ENCODE results near the gene FLNB. TPM values are rescaled to one million over a fixed set of nuclear protein-coding genes. Genes with fewer than 3 reads are reported as not detected.

The FLNB gene
- total RNA-seq, 1 donor from 2014 or later: 33.7 TPM

GRCh38 chr3:58203541-58203940 is 195.3 kb downstream of the FLNB start:
- DNase-seq: no peak
- intact Hi-C loops (cut with micrococcal nuclease): no loop called here

DNA sequence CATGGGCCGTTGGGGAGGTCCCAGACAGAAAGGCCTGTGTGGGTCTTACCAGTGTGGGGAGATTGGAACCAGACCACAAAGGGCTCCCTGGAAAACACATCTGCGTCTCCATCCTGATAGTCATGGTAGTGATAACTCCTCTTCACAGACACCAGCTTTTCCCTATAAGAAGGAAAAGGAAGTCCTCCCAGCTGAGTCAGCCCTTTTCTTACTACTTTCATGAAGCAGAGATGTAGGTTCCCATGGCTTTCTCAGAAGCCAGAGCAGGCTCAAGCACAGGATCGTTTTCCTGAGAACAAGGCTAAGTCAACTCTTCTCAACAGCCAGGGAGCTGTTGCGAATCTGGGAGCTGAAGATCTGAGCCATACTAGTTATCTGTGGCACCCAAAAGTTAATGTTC is 196.5 kb downstream of the FLNB start:
- intact Hi-C loops (cut with micrococcal nuclease): no loop called here
- DNase-seq: no peak
- ATAC-seq: no peak

More at GRCh38 chr3:58203541-58203940, 195.3 kb downstream of the FLNB start:
- no peak for ATAC-seq

- ATAC-seq (no peak), DNase-seq (no peak)
- intact Hi-C loops (cut with micrococcal nuclease): no loop called here
These were observed 197.8 kb downstream of the FLNB start for GRCh38 chr3:58205981-58206380.

DNA sequence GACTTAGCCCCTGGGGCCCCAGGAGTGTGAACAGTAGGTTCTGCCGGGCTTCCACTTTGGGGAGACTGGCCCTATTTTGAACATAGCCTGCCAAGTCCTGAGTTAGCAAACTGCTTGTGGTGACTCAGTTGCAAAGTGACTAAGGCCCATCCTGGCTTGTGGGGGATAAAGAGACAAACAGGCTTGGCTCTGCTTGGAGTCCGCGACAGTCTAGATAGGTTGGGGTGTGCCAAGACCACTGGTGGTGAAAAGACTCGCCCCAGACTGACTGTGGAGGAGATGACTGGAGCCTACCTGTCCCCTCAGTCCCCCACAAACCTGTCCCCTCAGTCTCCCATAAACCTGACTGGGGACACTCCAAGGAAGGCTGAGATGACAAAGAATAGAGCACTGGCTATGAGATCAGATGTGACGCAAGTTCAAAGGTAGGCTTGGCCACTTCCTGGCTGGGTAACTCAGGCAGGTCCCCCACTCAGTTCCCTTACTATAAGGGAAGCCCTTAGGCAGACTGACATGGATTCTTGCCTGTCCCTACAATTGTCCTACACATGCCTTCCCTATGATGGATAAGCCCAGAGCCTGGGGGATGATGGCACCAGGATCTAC is 198.3 kb downstream of the FLNB start:
- DNase-seq (no peak), ATAC-seq (no peak)
- intact Hi-C loops (cut with micrococcal nuclease): no loop called here

DNA sequence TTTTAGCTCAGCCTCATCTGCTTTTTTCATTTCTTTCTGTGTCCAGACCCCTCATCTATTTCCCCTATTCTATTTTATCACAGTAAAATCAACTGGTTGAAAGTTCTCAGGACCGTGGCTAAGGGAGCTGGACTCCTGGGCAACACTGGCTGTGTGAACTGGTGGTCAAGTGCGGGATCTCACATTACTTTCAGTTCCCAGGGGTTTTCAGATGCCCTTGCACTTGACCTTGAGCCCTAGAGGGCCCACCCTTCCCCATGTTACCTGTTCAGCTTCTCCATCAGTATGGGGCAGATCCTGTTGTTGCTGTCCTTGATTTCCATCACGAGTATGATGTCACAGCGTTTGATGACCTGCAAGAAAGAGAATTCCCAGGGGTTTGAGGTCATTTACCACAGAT is 199.7 kb downstream of the FLNB start:
- no peak for ATAC-seq
- DNase-seq: no peak
- intact Hi-C loops (cut with micrococcal nuclease): no loop called here

DNA sequence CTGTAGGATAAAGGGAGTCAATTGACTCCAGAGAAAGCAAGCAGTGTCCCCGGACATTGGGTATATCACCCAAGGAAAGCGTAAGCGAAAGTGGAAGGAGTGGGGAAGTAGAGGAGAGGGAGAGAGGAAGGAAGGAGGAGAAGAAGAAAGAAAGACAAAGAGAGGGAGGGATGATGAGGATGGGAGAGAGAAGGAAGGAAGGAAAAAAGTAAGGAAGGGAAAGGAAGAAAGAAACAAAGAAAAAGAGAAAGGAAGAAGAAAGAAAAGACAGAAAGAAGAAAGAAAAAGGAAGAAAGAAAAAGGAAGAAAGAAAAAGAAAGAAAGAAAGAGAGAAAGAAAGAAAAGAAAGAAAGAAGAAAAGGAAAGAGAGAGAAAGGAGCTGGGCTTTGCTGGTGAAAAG is 201.7 kb downstream of the FLNB start:
- intact Hi-C loops (cut with micrococcal nuclease): no loop called here
- ATAC-seq (no peak), DNase-seq (no peak)

DNA sequence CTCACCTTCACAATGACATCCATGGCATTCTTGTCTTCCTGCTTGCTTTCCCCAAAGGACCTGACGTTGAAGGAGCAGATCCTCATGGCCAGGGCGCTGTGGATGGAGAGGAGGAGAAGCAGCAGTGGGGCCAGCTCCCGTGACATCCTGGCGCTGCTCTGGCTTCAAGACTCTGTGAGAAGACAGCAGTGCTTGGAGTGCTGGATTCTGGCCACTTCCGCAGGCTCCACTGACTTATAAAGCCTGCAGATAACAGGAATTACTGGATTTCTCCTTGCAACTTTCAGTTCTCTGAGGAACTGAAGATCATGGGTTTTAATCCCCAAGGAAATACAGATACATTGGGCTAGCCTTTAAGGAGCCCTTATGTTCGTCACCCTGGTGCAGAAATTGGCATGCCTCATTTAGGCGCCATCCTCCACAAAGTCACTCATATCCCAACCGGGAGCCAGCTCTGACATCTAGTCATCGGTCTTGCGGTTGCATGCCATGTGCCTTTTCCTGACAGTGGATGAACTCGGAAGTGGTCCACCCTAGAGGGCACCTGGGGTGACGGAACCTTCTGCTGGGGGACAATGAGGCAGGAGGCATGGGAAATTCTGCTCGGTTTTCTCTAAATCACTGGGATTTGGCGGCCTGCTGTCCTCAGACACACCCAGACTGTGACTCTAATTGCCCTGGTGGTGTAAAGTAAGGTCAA is 202.7 kb downstream of the FLNB start, which contains the start of gene DNASE1L3:
TSS of gene DNASE1L3 (minus strand) at position 212 of the 700 bp plus-strand sequence. CDS start at position 146, 66 bp downstream.
- ATAC-seq (no peak), DNase-seq (no peak)
- intact Hi-C loops (cut with micrococcal nuclease): no loop called here

GRCh38 chr3:58214484-58215316 is 206.5 kb downstream of the FLNB start:
- no peak for DNase-seq
- ATAC-seq: peak; percentile 25
- intact Hi-C loops (cut with micrococcal nuclease): no loop called here

GRCh38 chr3:58215317-58216025 is 207.2 kb downstream of the FLNB start:
- DNase-seq (no peak), ATAC-seq (no peak)
- intact Hi-C loops (cut with micrococcal nuclease): no loop called here

DNA sequence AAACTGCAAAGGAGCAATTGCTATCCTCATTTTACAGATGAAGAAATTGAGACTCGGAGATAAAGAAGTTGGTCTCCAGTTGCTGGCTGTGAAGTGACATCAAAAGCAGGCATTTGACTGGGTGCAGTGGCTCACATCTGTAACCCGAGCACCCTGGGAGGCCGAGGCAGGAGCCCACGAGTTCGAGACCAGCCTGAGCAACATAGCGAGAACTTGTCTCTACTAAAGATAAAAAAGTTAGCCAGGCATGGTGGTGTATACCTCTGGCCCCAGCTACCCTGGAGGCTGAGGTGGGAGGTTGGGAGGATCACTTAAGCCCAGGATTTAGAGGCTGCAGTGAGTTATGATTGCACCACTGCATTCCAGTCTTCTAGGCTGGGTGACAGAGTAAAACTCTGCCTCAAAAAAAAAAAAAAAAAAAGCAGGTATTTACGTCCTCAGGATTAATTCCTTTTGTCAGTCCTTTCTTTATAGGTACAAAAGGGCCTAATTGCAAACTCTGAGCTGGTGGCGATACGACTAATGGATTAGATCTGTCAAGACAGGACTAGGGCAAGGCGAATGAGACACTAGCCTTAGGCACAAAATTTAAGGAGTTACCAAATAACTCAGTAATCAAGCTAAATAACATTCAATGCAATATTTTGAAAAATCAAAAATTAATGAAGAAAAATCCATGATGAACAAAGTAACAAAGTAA is 208.4 kb downstream of the FLNB start:
- no peak for DNase-seq
- intact Hi-C loops (cut with micrococcal nuclease): no loop called here
- ATAC-seq: no peak

GRCh38 chr3:58217209-58217811 is 209.1 kb downstream of the FLNB start:
- intact Hi-C loops (cut with micrococcal nuclease): no loop called here
- peak; percentile 96 for ATAC-seq
- peak; percentile 78 for DNase-seq

DNA sequence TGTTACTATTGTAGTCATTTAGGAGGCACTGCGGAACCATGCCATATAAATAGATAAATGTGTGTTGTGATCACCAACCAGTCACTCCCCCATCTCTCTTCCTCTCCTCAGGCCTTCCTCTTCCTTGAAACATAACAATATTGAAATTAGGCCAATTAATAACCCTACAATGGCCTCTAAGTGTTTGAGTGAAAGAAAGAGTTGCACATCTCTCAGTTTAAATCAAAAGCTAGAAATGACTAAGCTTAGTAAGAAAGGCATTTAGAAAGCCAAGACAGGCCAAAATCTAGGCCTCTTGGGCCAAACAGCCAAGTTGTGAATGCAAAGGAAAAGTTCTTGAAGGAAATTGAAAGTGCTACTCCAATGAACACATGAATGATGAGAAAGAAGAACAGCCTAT is 210.7 kb downstream of the FLNB start:
- intact Hi-C loops (cut with micrococcal nuclease): no loop called here
- no peak for ATAC-seq
- DNase-seq: no peak

Other genes starting within 250 kb of the FLNB start
- gene DNASE1L3, start 202.6 kb downstream of the FLNB start, total RNA-seq: 1.9 TPM
- gene ABHD6, start 229.4 kb downstream of the FLNB start, total RNA-seq: 9.1 TPM

Data from left ventricle myocardium superior (tissue), 1 donor.